Activated naive CD4-positive, alpha-beta T cell treated with anti-CD3 and anti-CD28 coated beads, Interleukin-2, amount 50 U/mL, for 72 hours (primary cell): ENCODE data around the gene SNAP25. TPM values are rescaled to one million over a fixed set of nuclear protein-coding genes. Genes with fewer than 3 reads are reported as not detected.

Experiments used
- ATAC-seq, 2 donors: fragments of 150-1000 bp; cut with Tn5 transposase; 2 replicates each; pipeline ENCODE4 v1.10.0; 2021; ENCODE audit warnings: mild to moderate bottlenecking in 2 of 2, moderate library complexity in 2 of 2
- DNase-seq, 2 donors: peaks; one replicate each; pipeline ENCODE4 v3.0.0; 2021 to 2022; ENCODE audit warnings: low spot score in 2 of 2
- H3K27ac Mint-ChIP-seq, 2 donors: one replicate each; pipeline ENCODE4 v1.8.0; 2022; ENCODE audit warnings: mild to moderate bottlenecking in 2 of 2, mixed read lengths in 2 of 2
- H3K36me3 Mint-ChIP-seq, 2 donors: one replicate each; pipeline ENCODE4 v1.8.0; 2022; ENCODE audit warnings: mixed read lengths in 2 of 2
- H3K9me3 Mint-ChIP-seq, 2 donors: one replicate each; pipeline ENCODE4 v1.8.0; 2022; ENCODE audit warnings: mixed read lengths in 2 of 2
- total RNA-seq, 2 donors: library from RNA; stranded (reverse); gene quantifications; one replicate each; pipeline ENCODE4 v1.2.3, GENCODE V29; 2022

Gene SNAP25
- total RNA-seq: under 1 TPM; 0.12 to 0.61 TPM

DNA sequence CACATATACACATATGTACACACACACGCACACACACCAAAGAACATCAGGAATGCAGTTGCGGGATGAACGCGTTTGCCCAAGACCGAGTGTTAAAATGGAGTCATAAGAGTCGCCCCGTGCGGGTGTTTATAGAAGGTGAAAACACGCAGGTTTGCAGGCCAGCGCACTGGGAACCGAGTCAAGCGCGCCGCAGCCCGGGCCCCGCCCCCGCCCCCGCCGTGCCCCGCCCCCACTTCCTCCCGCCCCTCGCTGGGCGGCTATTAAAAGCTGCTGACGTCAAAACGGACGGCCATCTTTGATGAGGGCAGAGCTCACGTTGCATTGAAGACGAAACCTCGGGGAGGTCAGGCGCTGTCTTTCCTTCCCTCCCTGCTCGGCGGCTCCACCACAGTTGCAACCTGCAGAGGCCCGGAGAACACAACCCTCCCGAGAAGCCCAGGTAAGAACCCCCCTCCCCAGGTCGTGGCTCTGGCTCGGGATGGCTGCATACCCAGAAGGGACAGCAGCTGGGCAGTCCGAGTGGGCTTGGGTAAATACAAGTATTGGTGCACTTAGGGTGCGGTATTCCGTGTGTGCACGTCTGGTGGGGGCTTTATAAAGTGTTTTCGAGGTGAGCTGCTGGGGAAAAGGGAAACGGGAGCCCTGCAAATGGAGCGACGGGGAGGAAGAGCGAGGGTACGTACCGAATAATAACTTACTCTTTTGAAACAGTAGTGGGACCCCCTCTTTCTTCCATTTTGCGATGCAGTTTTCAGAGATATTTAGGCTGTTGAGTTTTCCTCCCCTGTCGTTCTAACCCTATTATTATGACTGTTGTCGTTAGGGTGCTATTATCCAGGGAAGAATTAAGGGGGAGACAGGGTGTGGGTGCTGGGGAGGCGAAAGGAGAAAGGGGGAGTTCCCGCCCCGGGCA, at the start of gene SNAP25:
SNAP25 (plus strand) TSS at position 295 of the 916 bp plus-strand sequence. CDS start 56,662 bp downstream, outside the sequence.
- peaks cover 8 to 21% of the 10 kb centered on the region in 2 donors for H3K9me3 Mint-ChIP-seq
- DNase-seq: peak; percentile 25 to 54
- peak; percentile 44 to 63 for ATAC-seq
- peak within 1 kb of the TSS; percentile 44 to 94 for H3K27ac Mint-ChIP-seq
- peaks cover 14 to 37% of the 10 kb centered on the region in 2 donors for H3K36me3 Mint-ChIP-seq

GRCh38 chr20:10169752-10170151, 48.9 kb upstream of the SNAP25 start:
- Mint-ChIP-seq H3K36me3 (peaks cover 0 to 12% of the 10 kb centered on the region in 2 donors), H3K27ac (no peak overlapping the region), H3K9me3 (peaks cover 12 to 22% of the 10 kb centered on the region in 2 donors)
- ATAC-seq (no peak), DNase-seq (no peak)

DNA sequence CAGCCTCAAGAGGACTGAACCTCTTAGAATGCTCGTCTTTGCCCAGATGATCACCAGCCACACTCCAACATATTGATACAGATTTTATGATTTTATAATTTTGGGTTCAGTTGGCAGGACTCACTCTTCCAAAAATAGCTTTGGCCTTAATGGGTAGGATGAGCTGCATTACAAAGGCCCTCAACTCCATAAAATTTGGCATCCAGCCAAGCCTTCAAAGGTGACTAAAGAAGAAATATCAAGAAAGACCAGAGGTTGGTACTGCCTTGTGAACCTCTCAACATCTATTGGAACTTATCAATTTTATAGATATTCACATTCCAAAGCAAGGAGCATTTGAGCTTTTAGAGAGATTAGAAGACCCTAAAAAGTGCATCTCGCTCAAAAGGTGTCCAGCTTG, 48.4 kb upstream of the SNAP25 start:
- ATAC-seq: no peak

GRCh38 chr20:10171864-10172751, 46.5 kb upstream of the SNAP25 start:
- DNase-seq (peak in 1 of 2 donors; percentile 14), ATAC-seq (peak; percentile 77 to 83)
- peaks cover 8 to 15% of the 10 kb centered on the region in 2 donors for H3K9me3 Mint-ChIP-seq
- no peak overlapping the region for H3K27ac Mint-ChIP-seq
- peaks cover 0 to 12% of the 10 kb centered on the region in 2 donors for H3K36me3 Mint-ChIP-seq

More for the DNA sequence above, 48.4 kb upstream of the SNAP25 start:
- peaks cover 12 to 22% of the 10 kb centered on the region in 2 donors for H3K9me3 Mint-ChIP-seq
- no peak overlapping the region for H3K27ac Mint-ChIP-seq
- no peak for DNase-seq
- H3K36me3 Mint-ChIP-seq: peaks cover 0 to 12% of the 10 kb centered on the region in 2 donors

GRCh38 chr20:10172998-10173655, 45.5 kb upstream of the SNAP25 start:
- DNase-seq: no peak
- Mint-ChIP-seq H3K9me3 (peaks cover 8 to 9% of the 10 kb centered on the region in 2 donors), H3K36me3 (peaks cover 0 to 12% of the 10 kb centered on the region in 2 donors), H3K27ac (no peak overlapping the region)
- ATAC-seq: no peak

GRCh38 chr20:10174400-10174799, 44.2 kb upstream of the SNAP25 start:
- no peaks in the 10 kb centered on the region for H3K9me3 Mint-ChIP-seq
- DNase-seq: no peak
- no peak overlapping the region for H3K27ac Mint-ChIP-seq
- H3K36me3 Mint-ChIP-seq: peaks cover 0 to 12% of the 10 kb centered on the region in 2 donors
- ATAC-seq: no peak

DNA sequence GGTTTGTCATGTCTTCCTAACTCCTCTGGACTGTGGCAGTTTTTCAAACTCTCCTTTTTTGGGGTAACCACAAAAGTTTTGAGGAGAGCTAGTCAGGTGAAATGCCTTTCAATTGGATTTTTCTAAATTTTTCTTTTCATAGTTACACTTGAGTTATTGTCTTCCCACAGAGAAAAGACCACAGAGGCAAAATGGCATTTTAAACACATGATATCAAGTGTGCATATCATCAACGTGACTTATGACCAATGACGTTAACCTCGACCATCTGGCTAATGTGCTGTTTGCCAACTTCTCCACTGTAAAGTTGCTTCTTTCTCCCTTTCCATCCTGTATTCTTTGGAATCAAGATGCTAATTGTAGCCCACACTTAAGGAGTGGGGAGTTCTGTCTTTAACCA, 41.3 kb upstream of the SNAP25 start:
- no peaks in the 10 kb centered on the region for H3K9me3 Mint-ChIP-seq
- H3K36me3 Mint-ChIP-seq: peaks cover 0 to 5% of the 10 kb centered on the region in 2 donors

GRCh38 chr20:10178091-10178490, 40.5 kb upstream of the SNAP25 start:
- ATAC-seq: no peak
- DNase-seq: no peak
- Mint-ChIP-seq H3K36me3 (no peaks in the 10 kb centered on the region), H3K27ac (no peak overlapping the region), H3K9me3 (no peaks in the 10 kb centered on the region)

More for the DNA sequence above, 41.3 kb upstream of the SNAP25 start:
- no peak for ATAC-seq
- no peak overlapping the region for H3K27ac Mint-ChIP-seq
- no peak for DNase-seq

GRCh38 chr20:10178727-10179313, 39.8 kb upstream of the SNAP25 start:
- no peaks in the 10 kb centered on the region for H3K9me3 Mint-ChIP-seq
- DNase-seq: no peak
- no peaks in the 10 kb centered on the region for H3K36me3 Mint-ChIP-seq
- ATAC-seq: no peak
- H3K27ac Mint-ChIP-seq: no peak overlapping the region

- DNase-seq (no peak), ATAC-seq (no peak)
- no peaks in the 10 kb centered on the region for H3K36me3 Mint-ChIP-seq
Measured at GRCh38 chr20:10179574-10180298, 38.9 kb upstream of the SNAP25 start.

GRCh38 chr20:10180651-10181235, 37.9 kb upstream of the SNAP25 start:
- peaks cover 9 to 16% of the 10 kb centered on the region in 2 donors for H3K9me3 Mint-ChIP-seq
- H3K27ac Mint-ChIP-seq: no peak overlapping the region
- no peaks in the 10 kb centered on the region for H3K36me3 Mint-ChIP-seq
- DNase-seq (no peak), ATAC-seq (no peak)

More at GRCh38 chr20:10179574-10180298, 38.9 kb upstream of the SNAP25 start:
- H3K27ac Mint-ChIP-seq: no peak overlapping the region
- peaks cover 3 to 8% of the 10 kb centered on the region in 2 donors for H3K9me3 Mint-ChIP-seq

- H3K27ac Mint-ChIP-seq: no peak overlapping the region
- H3K9me3 Mint-ChIP-seq: peaks cover 16 to 19% of the 10 kb centered on the region in 2 donors
- DNase-seq (no peak), ATAC-seq (no peak)
- no peaks in the 10 kb centered on the region for H3K36me3 Mint-ChIP-seq
Measured at GRCh38 chr20:10185741-10186558, 32.7 kb upstream of the SNAP25 start.

- Mint-ChIP-seq H3K36me3 (no peaks in the 10 kb centered on the region), H3K9me3 (peaks cover 12 to 19% of the 10 kb centered on the region in 2 donors), H3K27ac (no peak overlapping the region)
- DNase-seq (no peak), ATAC-seq (no peak)
Measured at GRCh38 chr20:10190456-10190855, 28.2 kb upstream of the SNAP25 start.

DNA sequence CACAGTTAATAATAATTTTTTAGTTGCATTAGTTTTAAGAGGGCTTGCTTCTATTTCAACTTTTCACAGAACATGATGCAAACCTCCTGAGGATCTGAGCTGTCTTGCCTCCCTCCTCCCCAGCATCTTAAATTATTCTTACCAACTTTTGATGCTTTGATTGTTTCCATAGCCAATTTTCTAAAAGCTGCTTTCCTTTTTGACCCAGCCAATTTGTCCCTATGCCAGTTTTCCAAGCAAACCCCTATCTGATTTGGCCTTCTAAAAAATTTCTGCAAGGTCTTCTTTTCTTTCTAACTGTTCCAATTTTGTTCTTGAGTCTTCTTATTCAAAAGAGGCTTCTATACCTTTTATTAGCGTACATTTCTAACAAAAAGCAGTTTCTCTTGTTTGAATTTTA, 26.5 kb upstream of the SNAP25 start:
- no peaks in the 10 kb centered on the region for H3K36me3 Mint-ChIP-seq
- H3K9me3 Mint-ChIP-seq: peaks cover 8 to 10% of the 10 kb centered on the region in 2 donors
- no peak for ATAC-seq
- no peak overlapping the region for H3K27ac Mint-ChIP-seq
- DNase-seq: no peak
